Endothelial cell of umbilical vein (primary cell): Measurements from ENCODE around the gene NCOA5.

Source experiments
- MAX ChIP-seq: IDR thresholded peaks from 2 replicates; pipeline ENCODE4 v1.6.1; 2011; ENCODE audit not compliant: insufficient read depth, insufficient read length
- MYC ChIP-seq: IDR thresholded peaks from one replicate; pipeline ENCODE4 v1.6.1; 2011; ENCODE audit warnings: mild to moderate bottlenecking, low read depth, low read length
- POLR2A ChIP-seq: IDR thresholded peaks from 2 replicates; pipeline ENCODE4 v1.6.1; 2012; ENCODE audit warnings: low read depth, mild to moderate bottlenecking, control low read depth, low read length
- TF ChIP-seq, protein P1 (sequence below), 2 donors: IDR thresholded peaks; 1 replicate in 1 of 2; 2 replicates in 1 of 2; pipeline ENCODE4 v1.5.1; 2011; ENCODE audit warnings: low read length in 2 of 2, mild to moderate bottlenecking in 2 of 2, moderate library complexity in 2 of 2, control low read depth in 1 of 2, inconsistent platforms in 1 of 2, low read depth in 1 of 2; ENCODE audit not compliant: insufficient read depth in 1 of 2; ENCODE audit errors: extremely low read depth in 1 of 2

DNA sequence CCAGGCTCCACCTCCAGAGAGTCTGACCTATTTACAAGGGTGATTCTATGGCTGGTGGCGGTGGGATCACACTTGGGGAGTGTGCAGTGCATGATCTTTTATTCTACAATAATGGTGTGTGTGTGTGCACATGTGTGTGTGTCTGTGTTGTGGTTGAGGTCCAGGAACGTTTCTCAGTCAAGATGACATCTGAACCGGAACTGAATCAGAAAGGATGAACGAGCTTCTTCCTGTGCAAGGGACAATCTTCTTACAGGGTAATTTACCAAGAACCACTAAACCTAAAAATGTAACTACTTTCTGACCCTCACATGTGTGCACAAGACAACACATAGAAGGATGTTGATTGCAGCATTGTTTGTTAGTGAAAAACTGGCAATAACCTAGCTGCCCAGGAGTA, 72.5 kb downstream of the NCOA5 start:
- no peak for TF ChIP-seq MYC
- TF ChIP-seq, protein P1, sequence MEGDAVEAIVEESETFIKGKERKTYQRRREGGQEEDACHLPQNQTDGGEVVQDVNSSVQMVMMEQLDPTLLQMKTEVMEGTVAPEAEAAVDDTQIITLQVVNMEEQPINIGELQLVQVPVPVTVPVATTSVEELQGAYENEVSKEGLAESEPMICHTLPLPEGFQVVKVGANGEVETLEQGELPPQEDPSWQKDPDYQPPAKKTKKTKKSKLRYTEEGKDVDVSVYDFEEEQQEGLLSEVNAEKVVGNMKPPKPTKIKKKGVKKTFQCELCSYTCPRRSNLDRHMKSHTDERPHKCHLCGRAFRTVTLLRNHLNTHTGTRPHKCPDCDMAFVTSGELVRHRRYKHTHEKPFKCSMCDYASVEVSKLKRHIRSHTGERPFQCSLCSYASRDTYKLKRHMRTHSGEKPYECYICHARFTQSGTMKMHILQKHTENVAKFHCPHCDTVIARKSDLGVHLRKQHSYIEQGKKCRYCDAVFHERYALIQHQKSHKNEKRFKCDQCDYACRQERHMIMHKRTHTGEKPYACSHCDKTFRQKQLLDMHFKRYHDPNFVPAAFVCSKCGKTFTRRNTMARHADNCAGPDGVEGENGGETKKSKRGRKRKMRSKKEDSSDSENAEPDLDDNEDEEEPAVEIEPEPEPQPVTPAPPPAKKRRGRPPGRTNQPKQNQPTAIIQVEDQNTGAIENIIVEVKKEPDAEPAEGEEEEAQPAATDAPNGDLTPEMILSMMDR (IDR thresholded peaks at IDR 0.05; ENCODE audit: extremely low read depth in 1 of 2, insufficient read depth in 1 of 2, low read depth in 1 of 2, low read length in 2 of 2), result no peak
- no peak for TF ChIP-seq MAX
- no peak for TF ChIP-seq POLR2A
